Gastrocnemius medialis (tissue), 4 donors: ENCODE measurements around the gene SYS1. TPM values are rescaled to one million over a fixed set of nuclear protein-coding genes. Genes with fewer than 3 reads are reported as not detected.
A peak's percentile ranks its signal among the peaks of the same experiment; 100 is the strongest.

ENCODE experiments used
- ATAC-seq, 2 donors: fragments of 150-250 bp; one replicate each; pipeline ENCODE4 v1.9.1; 2016
- DNase-seq, 2 donors: peaks; one replicate each; pipeline ENCODE4 v3.0.0-alpha.2; 2019
- H3K27ac ChIP-seq, 4 donors: fragments of 200-600 bp; sonication (generic); 1 replicate in 1 of 4; 2 replicates in 3 of 4; pipeline ENCODE4 v1.5.1; 2016 to 2018; ENCODE audit warnings: mild to moderate bottlenecking in 2 of 4, moderate library complexity in 1 of 4
- H3K27me3 ChIP-seq, 3 donors: fragments of 200-600 bp; sonication (generic) in 2 of 3; 1 replicate in 1 of 3; 2 replicates in 2 of 3; pipeline versions ENCODE4 v1.5.1 to v1.6.0; 2016 to 2019; ENCODE audit warnings: mild to moderate bottlenecking in 1 of 3, moderate library complexity in 1 of 3
- H3K36me3 ChIP-seq, 2 donors: fragments of 200-600 bp; sonication (generic) in 1 of 2; one replicate each; pipeline ENCODE4 v1.5.1; 2017 to 2018
- H3K4me1 ChIP-seq, 2 donors: fragments of 200-600 bp; sonication (generic) in 1 of 2; one replicate each; pipeline ENCODE4 v1.5.1; 2016 to 2017; ENCODE audit warnings: mild to moderate bottlenecking in 2 of 2
- H3K4me3 ChIP-seq, 4 donors: fragments of 200-600 bp; sonication (generic) in 3 of 4; 1 replicate in 1 of 4; 2 replicates in 3 of 4; pipeline ENCODE4 v1.5.1; 2016 to 2019; ENCODE audit warnings: mild to moderate bottlenecking in 2 of 4
- H3K9me3 ChIP-seq, 3 donors: fragments of 200-600 bp; sonication (generic) in 2 of 3; 1 replicate in 1 of 3; 2 replicates in 2 of 3; pipeline ENCODE4 v1.5.1; 2016 to 2019
- CTCF ChIP-seq, 5 experiments: fragments of 450-650 bp in 3 of 5; fragments of 200-600 bp in 2 of 5; sonication (generic) in 2 of 5; IDR thresholded peaks in 4 of 5; conservative IDR thresholded peaks in 1 of 5; 1 replicate in 4 of 5; 2 replicates in 1 of 5; pipeline ENCODE4 v1.5.1; 2016 to 2019; ENCODE audit warnings: antibody characterized with exemption in 5 of 5, mild to moderate bottlenecking in 3 of 5, moderate library complexity in 3 of 5
- POLR2A ChIP-seq, 2 donors: fragments of 450-650 bp; IDR thresholded peaks; one replicate each; pipeline ENCODE4 v1.6.1; 2017; ENCODE audit warnings: antibody characterized with exemption in 2 of 2, mild to moderate bottlenecking in 2 of 2, moderate library complexity in 2 of 2
- in situ Hi-C, 4 donors: fragments of 200-750 bp; cut with MboI; loops; one replicate each; pipeline versions ENCODE4 v1.15.0 to v1.8.0; 2017; ENCODE audit warnings: low sequenced_read_pairs in 4 of 4
- intact Hi-C: fragments of 100-400 bp; cut with DNase I; formaldehyde crosslinking; loops from one replicate; pipeline ENCODE4 v1.15.1; 2023; ENCODE audit warnings: low total_unique reads
- total RNA-seq, 4 donors: library from RNA; depleted of rRNA; stranded (reverse); fragments of >200 nt; gene quantifications; one replicate each; pipeline versions ENCODE4 v1.1.0 to v1.2.3, GENCODE V29; 2016

SYS1 gene
- total RNA-seq, 4 donors from 2014 or later, result 34.0 to 59.5 (median 43.7) TPM

GRCh38 chr20:45337367-45338120 is 25.4 kb upstream of the SYS1 start:
- peaks cover 2 to 34% of the 10 kb centered on the region in 2 donors for H3K36me3 ChIP-seq
- intact Hi-C loops (loop anchor here (5.0 kb wide), 2 partner anchors 755 to 1155 kb away; partner anchors contain the start of gene PKIG), in situ Hi-C loops (loop anchor here in 2 of 4 donors (25.0 kb wide), 2 partner anchors 1125 to 1150 kb away; partner anchors contain the start of genes JPH2 (in 1 of the 2) and OSER1 (in 1 of the 2))
- H3K4me3 ChIP-seq, result peak overlapping the region in 3 of 4 donors; percentile 6 to 39 (median 28)
- ATAC-seq (peak; percentile 8 to 29), DNase-seq (peak in 1 of 2 donors; percentile 73)
- H3K9me3 ChIP-seq, result no peaks in the 10 kb centered on the region
- peaks cover 62 to 66% of the 10 kb centered on the region in 2 donors for H3K4me1 ChIP-seq
- TF ChIP-seq POLR2A (IDR thresholded peaks at IDR 0.05) (peak in 1 of 2 donors; percentile 53), CTCF (IDR thresholded peaks at IDR 0.05 in 4 of 5, conservative IDR thresholded peaks at IDR 0.05 in 1 of 5) (no peak)
- peak overlapping the region; percentile 90 to 100 (median 98) for H3K27ac ChIP-seq
- H3K27me3 ChIP-seq, result no peaks in the 10 kb centered on the region

GRCh38 chr20:45338121-45339030 is 24.6 kb upstream of the SYS1 start:
- intact Hi-C loops (loop anchor here (5.0 kb wide), 2 partner anchors 756 to 1156 kb away; partner anchors contain the start of gene PKIG), in situ Hi-C loops (loop anchor here in 2 of 4 donors (25.0 kb wide), 2 partner anchors 1126 to 1151 kb away; partner anchors contain the start of genes JPH2 (in 1 of the 2) and OSER1 (in 1 of the 2))
- peak overlapping the region in 2 of 4 donors; percentile 28 to 39 for H3K4me3 ChIP-seq
- peak overlapping the region; percentile 90 to 100 (median 98) for H3K27ac ChIP-seq
- DNase-seq, result peak in 1 of 2 donors; percentile 20
- H3K4me1 ChIP-seq, result peaks cover 70 to 71% of the 10 kb centered on the region in 2 donors
- H3K27me3 ChIP-seq, result no peaks in the 10 kb centered on the region
- H3K36me3 ChIP-seq, result peaks cover 2 to 26% of the 10 kb centered on the region in 2 donors
- peak in 1 of 2 donors; percentile 3 for TF ChIP-seq POLR2A (IDR thresholded peaks at IDR 0.05)
- no peak for TF ChIP-seq CTCF (IDR thresholded peaks at IDR 0.05 in 4 of 5, conservative IDR thresholded peaks at IDR 0.05 in 1 of 5)
- no peaks in the 10 kb centered on the region for H3K9me3 ChIP-seq
- ATAC-seq, result no peak

GRCh38 chr20:45339084-45339483 is 23.9 kb upstream of the SYS1 start:
- TF ChIP-seq POLR2A (IDR thresholded peaks at IDR 0.05), result peak in 1 of 2 donors; percentile 3
- no peak for TF ChIP-seq CTCF (IDR thresholded peaks at IDR 0.05 in 4 of 5, conservative IDR thresholded peaks at IDR 0.05 in 1 of 5)
- no peak for ATAC-seq
- peak in 1 of 2 donors; percentile 25 for DNase-seq
- peak overlapping the region in 1 of 4 donors; percentile 11 for H3K4me3 ChIP-seq
- H3K36me3 ChIP-seq, result peaks cover 2 to 19% of the 10 kb centered on the region in 2 donors
- peaks cover 77% of the 10 kb centered on the region in 2 donors for H3K4me1 ChIP-seq
- no peaks in the 10 kb centered on the region for H3K27me3 ChIP-seq
- intact Hi-C loops, result loop anchor here (5.0 kb wide), 2 partner anchors 757 to 1157 kb away; partner anchors contain the start of gene PKIG
- H3K9me3 ChIP-seq, result no peaks in the 10 kb centered on the region
- in situ Hi-C loops, result loop anchor here in 2 of 4 donors (25.0 kb wide), 2 partner anchors 1127 to 1152 kb away; partner anchors contain the start of genes JPH2 (in 1 of the 2) and OSER1 (in 1 of the 2)
- peak overlapping the region; percentile 90 to 100 (median 98) for H3K27ac ChIP-seq

GRCh38 chr20:45339799-45340198 is 23.2 kb upstream of the SYS1 start:
- intact Hi-C loops (loop anchor here (2.0 to 5.0 kb wide), 3 partner anchors 15 to 1157 kb away; partner anchors contain the start of gene PKIG), in situ Hi-C loops (loop anchor here in 2 of 4 donors (25.0 kb wide), 2 partner anchors 1127 to 1152 kb away; partner anchors contain the start of genes JPH2 (in 1 of the 2) and OSER1 (in 1 of the 2))
- TF ChIP-seq POLR2A (IDR thresholded peaks at IDR 0.05), result peak in 1 of 2 donors; percentile 1
- no peak for TF ChIP-seq CTCF (IDR thresholded peaks at IDR 0.05 in 4 of 5, conservative IDR thresholded peaks at IDR 0.05 in 1 of 5)
- Histone ChIP-seq H3K4me1 (peaks cover 81 to 84% of the 10 kb centered on the region in 2 donors), H3K27me3 (no peaks in the 10 kb centered on the region), H3K4me3 (peak overlapping the region in 3 of 4 donors; percentile 13 to 96 (median 15)), H3K27ac (peak overlapping the region; percentile 90 to 100 (median 98)), H3K36me3 (peaks cover 2 to 12% of the 10 kb centered on the region in 2 donors), H3K9me3 (no peaks in the 10 kb centered on the region)
- ATAC-seq, result no peak
- DNase-seq, result no peak
